Measurements from ENCODE around the gene HDGFL1. TPM values are rescaled to one million over a fixed set of nuclear protein-coding genes. Genes with fewer than 3 reads are reported as not detected.

HDGFL1 gene
- not detected for total RNA-seq

GRCh38 chr6:22569281-22570184 is at the start of gene HDGFL1:
Gene HDGFL1 (plus strand): TSS chr6:22569566. CDS start chr6:22569576, 10 bp downstream.

